HCT116 (cell line): ENCODE measurements around the gene PPM1D. TPM values are rescaled to one million over a fixed set of nuclear protein-coding genes. Genes with fewer than 3 reads are reported as not detected.
A peak's percentile ranks its signal among the peaks of the same experiment; 100 is the strongest.

ENCODE experiments used
- ATAC-seq: fragments of 200-7000 bp; cut with Tn5 transposase; 2 replicates; pipeline ENCODE4 v1.9.1; 2020; ENCODE audit warnings: mild to moderate bottlenecking, moderate library complexity
- BruUV-seq: library from RNA; stranded (reverse); fragments of 400-500 nt; replicated peaks from 2 replicates; lab custom pipeline; 2021; lab: Mats Ljungman, UMichigan
- CTCF ChIA-PET: fragments of 300-600 bp; sonication (Branson Sonifier 250); formaldehyde crosslinking; loops from one replicate; lab custom pipeline; 2021; ENCODE audit warnings: antibody characterized with exemption; lab: Charles Lee
- POLR2A ChIA-PET: fragments of 300-600, 350-600 bp; sonication (Branson Sonifier 250); formaldehyde crosslinking; loops from one replicate; lab custom pipeline; 2021; ENCODE audit warnings: antibody characterized with exemption; lab: Charles Lee
- RAD21 ChIA-PET, 2 experiments: fragments of 300-600 bp; sonication (Branson Sonifier 250); formaldehyde crosslinking; loops; one replicate each; lab custom pipeline; 2023; ENCODE audit warnings: low total read pairs in 2 of 2; ENCODE audit not compliant: uncharacterized antibody in 2 of 2, unreplicated experiment in 2 of 2, low non-redundant PET in 1 of 2; lab: Charles Lee
- DNase-seq: peaks from one replicate; pipeline ENCODE4 v3.0.0-alpha.2; 2010; ENCODE audit warnings: low read depth, low spot score
- H2AFZ ChIP-seq: fragments of 200-600 bp; shearing (Covaris generic), sonication (generic); 2 replicates; pipeline ENCODE4 v1.6.1; 2017; ENCODE audit warnings: low read depth, mixed run types, mixed read lengths, antibody characterized with exemption, low read length; ENCODE audit not compliant: poor library complexity, severe bottlenecking
- H3K27ac ChIP-seq: 2 replicates; pipeline ENCODE4 v1.5.1; 2012; ENCODE audit warnings: low read depth, low read length
- H3K27me3 ChIP-seq: fragments of 200-600 bp; sonication (generic); 2 replicates; pipeline ENCODE4 v1.6.1; 2016; ENCODE audit warnings: mixed run types, low read length, mixed read lengths; ENCODE audit not compliant: insufficient read depth
- H3K36me3 ChIP-seq, 2 experiments: fragments of 200-500 bp in 1 of 2; fragments of 200-600 bp in 1 of 2; sonication (Bioruptor generic) in 1 of 2; sonication (generic) in 1 of 2; 2 replicates each; pipeline versions ENCODE4 v1.5.1 to v1.6.1; 2014 to 2016; ENCODE audit warnings: low read length in 2 of 2, inconsistent platforms in 1 of 2, mixed read lengths in 1 of 2, mixed run types in 1 of 2; ENCODE audit not compliant: insufficient read depth in 2 of 2, control insufficient read depth in 1 of 2
- H3K4me1 ChIP-seq, 2 experiments: fragments of 200-600 bp in 1 of 2; sonication (generic) in 1 of 2; 2 replicates each; pipeline versions ENCODE4 v1.5.1 to v1.6.1; 2012 to 2017; ENCODE audit warnings: low read length in 2 of 2, inconsistent platforms in 1 of 2, mild to moderate bottlenecking in 1 of 2, mixed read lengths in 1 of 2, mixed run types in 1 of 2, moderate library complexity in 1 of 2; ENCODE audit not compliant: insufficient read depth in 2 of 2, control insufficient read depth in 1 of 2
- H3K4me2 ChIP-seq: fragments of 200-600 bp; sonication (generic); 2 replicates; pipeline ENCODE4 v1.6.1; 2017; ENCODE audit warnings: mixed run types, low read length, mixed read lengths
- H3K4me3 ChIP-seq, 2 experiments: fragments of 200-600 bp in 1 of 2; sonication (generic) in 1 of 2; replicated peaks in 1 of 2; 2 replicates each; pipeline ENCODE4 v1.5.1; 2011 to 2016; ENCODE audit warnings: low read length in 2 of 2, control low read depth in 1 of 2, low read depth in 1 of 2, mild to moderate bottlenecking in 1 of 2, mixed read lengths in 1 of 2, mixed run types in 1 of 2
- H3K79me2 ChIP-seq: fragments of 200-600 bp; sonication (generic); 2 replicates; pipeline ENCODE4 v1.6.1; 2017; ENCODE audit warnings: mild to moderate bottlenecking, mixed run types, low read length, moderate library complexity, mixed read lengths; ENCODE audit not compliant: insufficient read depth
- H3K9ac ChIP-seq: fragments of 200-600 bp; sonication (generic); 2 replicates; pipeline ENCODE4 v1.6.1; 2016; ENCODE audit warnings: low read length, mixed read lengths
- H3K9me2 ChIP-seq: fragments of 200-600 bp; sonication (generic), shearing (Covaris generic); 2 replicates; pipeline ENCODE4 v1.6.1; 2017; ENCODE audit warnings: mixed run types, mild to moderate bottlenecking, moderate library complexity; ENCODE audit not compliant: insufficient read depth
- H3K9me3 ChIP-seq, 2 experiments: fragments of 200-500 bp in 1 of 2; fragments of 200-600 bp in 1 of 2; sonication (Bioruptor generic) in 1 of 2; sonication (generic) in 1 of 2; 2 replicates each; pipeline ENCODE4 v1.6.1; 2014 to 2017; ENCODE audit warnings: low read length in 2 of 2, mixed read lengths in 2 of 2, inconsistent platforms in 1 of 2, low read depth in 1 of 2, mild to moderate bottlenecking in 1 of 2, mixed run types in 1 of 2, moderate library complexity in 1 of 2; ENCODE audit not compliant: control insufficient read depth in 1 of 2, insufficient read depth in 1 of 2
- H4K20me1 ChIP-seq: fragments of 200-600 bp; sonication (generic), shearing (Covaris generic); 2 replicates; pipeline ENCODE4 v1.6.1; 2017; ENCODE audit warnings: mixed run types, mild to moderate bottlenecking, moderate library complexity; ENCODE audit not compliant: insufficient read depth
- CBX3 ChIP-seq: IDR thresholded peaks from 2 replicates; pipeline ENCODE4 v1.6.1; 2012; ENCODE audit warnings: low read depth
- CTCF ChIP-seq, 3 experiments: fragments of 200-600 bp in 1 of 3; sonication (generic) in 1 of 3; IDR thresholded peaks in 2 of 3; conservative IDR thresholded peaks in 1 of 3; 2 replicates each; pipeline ENCODE4 v1.5.1; 2012 to 2017; ENCODE audit warnings: low read depth in 2 of 3, low read length in 2 of 3, antibody characterized with exemption in 1 of 3, borderline replicate concordance in 1 of 3, control low read depth in 1 of 3, mild to moderate bottlenecking in 1 of 3, mixed read lengths in 1 of 3, mixed run types in 1 of 3, moderate library complexity in 1 of 3; ENCODE audit not compliant: insufficient read depth in 1 of 3
- ELF1 ChIP-seq: IDR thresholded peaks from 2 replicates; pipeline ENCODE4 v1.6.1; 2012; ENCODE audit warnings: low read depth, borderline replicate concordance
- EZH2phosphoT487 ChIP-seq: fragments of 200-600 bp; IDR thresholded peaks from 2 replicates; pipeline ENCODE4 v1.6.1; 2018; ENCODE audit warnings: antibody characterized with exemption, borderline replicate concordance
- JUND ChIP-seq: IDR thresholded peaks from 2 replicates; pipeline ENCODE4 v1.6.1; 2012
- POLR2A ChIP-seq: IDR thresholded peaks from 2 replicates; pipeline ENCODE4 v1.7.0; 2011; ENCODE audit warnings: borderline replicate concordance; ENCODE audit not compliant: insufficient read depth, insufficient read length; ENCODE audit errors: extremely low read depth
- RAD21 ChIP-seq: IDR thresholded peaks from 2 replicates; pipeline ENCODE4 v1.6.1; 2012; ENCODE audit warnings: low read depth, mild to moderate bottlenecking
- SP1 ChIP-seq: IDR thresholded peaks from 2 replicates; pipeline ENCODE4 v1.6.1; 2012; ENCODE audit warnings: low read depth
- SRF ChIP-seq: IDR thresholded peaks from 2 replicates; pipeline ENCODE4 v1.6.1; 2012; ENCODE audit warnings: low read depth
- intact Hi-C: fragments of 100-400 bp; cut with micrococcal nuclease; formaldehyde crosslinking; loops from 2 replicates; pipeline ENCODE4 v1.10.0; 2022
- total RNA-seq: library from RNA; stranded (reverse); gene quantifications from one replicate; pipeline ENCODE4 v1.2.1, GENCODE V29; 2021; ENCODE audit not compliant: unreplicated experiment

PPM1D gene
- total RNA-seq, 1 experiment from 2014 or later = 29.1 TPM

DNA sequence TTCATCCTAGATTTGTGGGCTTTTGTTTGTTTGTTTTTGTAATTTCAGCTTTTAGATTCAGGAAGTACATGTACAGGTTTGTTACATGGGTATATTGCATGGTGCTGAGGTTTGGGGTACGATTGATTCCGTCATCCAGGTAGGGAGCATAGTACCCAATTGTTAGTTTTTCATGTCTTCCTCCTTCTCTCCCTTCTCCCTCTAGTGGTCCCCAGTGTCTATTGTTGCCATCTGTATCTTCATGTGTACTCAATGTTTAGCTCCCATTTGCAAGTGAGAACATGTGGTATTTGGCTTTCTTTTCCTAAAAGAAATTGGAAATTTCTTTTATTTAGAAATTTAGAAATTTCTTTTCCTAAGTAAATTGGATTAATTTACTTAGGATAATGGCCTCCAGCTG is 40.5 kb downstream of the PPM1D start:
- Histone ChIP-seq H3K4me3 (no peak overlapping the region), H3K9me2 (no peaks in the 10 kb centered on the region), H2AFZ (no peak overlapping the region), H3K27ac (no peak overlapping the region), H3K9me3 (no peaks in the 10 kb centered on the region), H3K79me2 (peaks cover 20% of the 10 kb centered on the region), H3K4me2 (no peak overlapping the region), H4K20me1 (no peaks in the 10 kb centered on the region; the same call in 1 of the 2 replicates), H3K9ac (no peak overlapping the region), H3K36me3 (peaks cover 3 to 8% of the 10 kb centered on the region in 2 experiments; a peak in 3 of 4 replicates), H3K27me3 (no peaks in the 10 kb centered on the region), H3K4me1 (peaks cover 4 to 6% of the 10 kb centered on the region in 2 experiments; a peak in 3 of 4 replicates)
- DNase-seq (no peak), ATAC-seq (peak; percentile 48; the same call in 1 of the 2 replicates)
- no TSS peak for BruUV-seq
- ChIA-PET RAD21 (no interaction called here), POLR2A (interaction anchor here (1.0 kb wide), 1 partner anchor 41 kb away, joined by 3 read pairs; the partner anchor contains the start of gene PPM1D), CTCF (interaction anchor here (0.7 to 2.1 kb wide), 7 partner anchors 13 to 54 kb away, joined by 3 to 5 read pairs (median 4); partner anchors contain the start of gene BCAS3)
- intact Hi-C loops = loop anchor here (10.0 kb wide), 1 partner anchor 536 kb away; no protein-coding TSS in a partner anchor
- TF ChIP-seq EZH2phosphoT487 (no peak), CTCF (IDR thresholded peaks at IDR 0.05 in 2 of 3, conservative IDR thresholded peaks at IDR 0.05 in 1 of 3; ENCODE audit: borderline replicate concordance in 1 of 3, insufficient read depth in 1 of 3, low read depth in 2 of 3, low read length in 2 of 3) (peak; percentile 21 to 75 (median 62); a peak in 5 of 6 replicates)

DNA sequence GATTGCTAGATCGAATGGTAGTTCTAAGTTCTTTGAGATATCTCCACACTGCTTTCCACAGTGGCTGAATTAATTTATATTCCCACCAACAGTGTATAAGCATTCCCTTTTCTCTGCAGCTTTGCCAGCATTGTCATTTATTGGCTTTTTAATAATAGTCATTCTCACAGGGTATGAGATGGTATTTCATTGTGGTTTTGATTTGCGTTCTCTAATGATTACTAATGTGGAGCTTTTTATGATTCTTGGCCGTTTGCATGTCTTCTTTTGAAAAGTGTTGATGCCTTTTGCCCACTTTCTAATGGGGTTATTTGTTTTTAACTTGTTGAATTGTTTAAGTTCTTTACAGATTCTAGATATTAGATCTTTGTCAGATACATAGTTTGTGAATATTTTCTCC is 41.1 kb downstream of the PPM1D start:
- H3K9ac ChIP-seq = no peak overlapping the region
- DNase-seq (no peak), ATAC-seq (no peak)
- H3K36me3 ChIP-seq = peaks cover 0 to 4% of the 10 kb centered on the region in 2 experiments; a peak in 2 of 4 replicates
- H3K4me1 ChIP-seq = peaks cover 4 to 6% of the 10 kb centered on the region in 2 experiments; a peak in 3 of 4 replicates
- H3K27ac ChIP-seq = no peak overlapping the region
- TF ChIP-seq JUND (no peak), CBX3 (no peak), SP1 (no peak), ELF1 (no peak), SRF (no peak), RAD21 (no peak), POLR2A (no peak)
- intact Hi-C loops = loop anchor here (10.0 kb wide), 1 partner anchor 536 kb away; no protein-coding TSS in a partner anchor
- H3K27me3 ChIP-seq = no peaks in the 10 kb centered on the region
- BruUV-seq = no TSS peak
- H3K79me2 ChIP-seq = peaks cover 26% of the 10 kb centered on the region
- no peak overlapping the region for H3K4me2 ChIP-seq
- ChIA-PET POLR2A (interaction anchor here (1.0 kb wide), 1 partner anchor 42 kb away, joined by 3 read pairs; the partner anchor contains the start of gene PPM1D), CTCF (interaction anchor here (0.8 to 2.1 kb wide), 5 partner anchors 12 to 55 kb away, joined by 3 to 5 read pairs (median 4); partner anchors contain the start of gene BCAS3), RAD21 (no interaction called here)
- no peaks in the 10 kb centered on the region for H3K9me2 ChIP-seq
- H2AFZ ChIP-seq = no peak overlapping the region
- H3K9me3 ChIP-seq = no peaks in the 10 kb centered on the region
- H3K4me3 ChIP-seq = no peak overlapping the region
- no peaks in the 10 kb centered on the region; the same call in 1 of the 2 replicates for H4K20me1 ChIP-seq
